DOHH2 (cell line): ENCODE measurements around the gene CDC42BPA.

ENCODE experiments used
- H3F3A ChIP-seq: fragments of 200-600 bp; sonication (generic), shearing (Covaris generic); 2 replicates; pipeline ENCODE4 v1.6.0; 2016; ENCODE audit warnings: antibody characterized with exemption, mild to moderate bottlenecking; ENCODE audit not compliant: control insufficient read depth, insufficient read depth
- H3K27ac ChIP-seq: fragments of 200-600 bp; sonication (generic); 2 replicates; pipeline ENCODE4 v1.5.1; 2014; ENCODE audit warnings: low read depth, mild to moderate bottlenecking, low read length, moderate library complexity
- H3K27me3 ChIP-seq: fragments of 200-600 bp; sonication (generic); 2 replicates; pipeline ENCODE4 v1.6.1; 2014; ENCODE audit warnings: mild to moderate bottlenecking, low read length, mixed read lengths; ENCODE audit not compliant: control insufficient read depth
- H3K36me3 ChIP-seq: fragments of 200-600 bp; sonication (generic); 2 replicates; pipeline ENCODE4 v1.6.1; 2014; ENCODE audit warnings: mild to moderate bottlenecking, low read length, moderate library complexity, mixed read lengths; ENCODE audit not compliant: control insufficient read depth
- H3K4me1 ChIP-seq: fragments of 200-600 bp; sonication (generic); 2 replicates; pipeline ENCODE4 v1.6.1; 2014; ENCODE audit warnings: mild to moderate bottlenecking, low read length, mixed read lengths; ENCODE audit not compliant: control insufficient read depth
- H3K4me2 ChIP-seq: fragments of 200-600 bp; sonication (generic); 2 replicates; pipeline ENCODE4 v1.6.0; 2014; ENCODE audit warnings: mild to moderate bottlenecking, low read length, moderate library complexity
- H3K4me3 ChIP-seq: fragments of 200-600 bp; sonication (generic); 2 replicates; pipeline ENCODE4 v1.5.1; 2014; ENCODE audit warnings: mild to moderate bottlenecking, low read length, mixed read lengths
- H3K79me2 ChIP-seq: fragments of 200-600 bp; sonication (generic); 2 replicates; pipeline ENCODE4 v1.6.1; 2014; ENCODE audit warnings: mild to moderate bottlenecking, low read length, mixed read lengths; ENCODE audit not compliant: control insufficient read depth
- H3K9me2 ChIP-seq: fragments of 200-600 bp; sonication (generic); replicated peaks from 2 replicates; pipeline ENCODE4 v1.6.1; 2014; ENCODE audit warnings: mild to moderate bottlenecking, low read length, mixed read lengths; ENCODE audit not compliant: control insufficient read depth
- H3K9me3 ChIP-seq: fragments of 200-600 bp; sonication (generic); 2 replicates; pipeline ENCODE4 v1.6.1; 2014; ENCODE audit warnings: antibody characterized with exemption, low read length, mixed read lengths; ENCODE audit not compliant: control insufficient read depth, insufficient read depth
- H4K20me1 ChIP-seq: fragments of 200-600 bp; sonication (generic); 2 replicates; pipeline ENCODE4 v1.6.0; 2014; ENCODE audit warnings: low read depth, mild to moderate bottlenecking, antibody characterized with exemption, low read length, moderate library complexity; ENCODE audit not compliant: control insufficient read depth, insufficient read depth
- CTCF ChIP-seq: fragments of 200-600 bp; sonication (generic); IDR thresholded peaks from one replicate; pipeline ENCODE4 v1.5.1; 2014; ENCODE audit warnings: antibody characterized with exemption, mild to moderate bottlenecking, low read depth, low read length; ENCODE audit not compliant: poor library complexity, severe bottlenecking
- EZH2phosphoT487 ChIP-seq: fragments of 200-600 bp; sonication (generic); IDR thresholded peaks from 2 replicates; pipeline ENCODE4 v1.6.1; 2017; ENCODE audit warnings: borderline replicate concordance, mild to moderate bottlenecking, antibody characterized with exemption, low read length, moderate library complexity, mixed read lengths

CDC42BPA gene

GRCh38 chr1:226990133-226990716 lies 328.1 kb downstream of the CDC42BPA start:
- peaks cover 11% of the 10 kb centered on the region for H3K4me1 ChIP-seq
- no peak overlapping the region for H3K27ac ChIP-seq
- H3K27me3 ChIP-seq: peaks cover 7% of the 10 kb centered on the region; the same call in 1 of the 2 replicates
- no peaks in the 10 kb centered on the region for H3K9me3 ChIP-seq
- H3K36me3 ChIP-seq: no peaks in the 10 kb centered on the region; the same call in 1 of the 2 replicates
- TF ChIP-seq CTCF (no peak), EZH2phosphoT487 (no peak)
- no peaks in the 10 kb centered on the region for H3K79me2 ChIP-seq
- H3K4me2 ChIP-seq: no peak overlapping the region
- H3K9me2 ChIP-seq: no peaks in the 10 kb centered on the region
- no peaks in the 10 kb centered on the region for H4K20me1 ChIP-seq
- no peak overlapping the region for H3K4me3 ChIP-seq
- no peaks in the 10 kb centered on the region for H3F3A ChIP-seq

- Histone ChIP-seq H3K36me3 (no peaks in the 10 kb centered on the region; the same call in 1 of the 2 replicates), H3K4me2 (no peak overlapping the region), H3K4me3 (no peak overlapping the region), H3K79me2 (no peaks in the 10 kb centered on the region), H3K27me3 (peaks cover 5% of the 10 kb centered on the region; the same call in 1 of the 2 replicates), H3K4me1 (peaks cover 11% of the 10 kb centered on the region), H3K9me3 (no peaks in the 10 kb centered on the region), H3K27ac (no peak overlapping the region), H3F3A (no peaks in the 10 kb centered on the region), H4K20me1 (no peaks in the 10 kb centered on the region), H3K9me2 (no peaks in the 10 kb centered on the region)
- no peak for TF ChIP-seq EZH2phosphoT487
- TF ChIP-seq CTCF: no peak
Observed at GRCh38 chr1:226989085-226989920, 329.0 kb downstream of the CDC42BPA start.

- TF ChIP-seq EZH2phosphoT487 (no peak), CTCF (no peak)
- H3K4me1 ChIP-seq: peaks cover 11% of the 10 kb centered on the region
- H3K27me3 ChIP-seq: peaks cover 5% of the 10 kb centered on the region; the same call in 1 of the 2 replicates
- H3K36me3 ChIP-seq: no peaks in the 10 kb centered on the region; the same call in 1 of the 2 replicates
- no peaks in the 10 kb centered on the region for H3K79me2 ChIP-seq
- H3K9me2 ChIP-seq: no peaks in the 10 kb centered on the region
- no peak overlapping the region for H3K4me2 ChIP-seq
- no peaks in the 10 kb centered on the region for H3F3A ChIP-seq
- H3K27ac ChIP-seq: no peak overlapping the region
- no peaks in the 10 kb centered on the region for H4K20me1 ChIP-seq
- H3K4me3 ChIP-seq: no peak overlapping the region
- no peaks in the 10 kb centered on the region for H3K9me3 ChIP-seq
Observed at GRCh38 chr1:226988334-226988666, 330.0 kb downstream of the CDC42BPA start.
